Activated CD4-positive, alpha-beta T cell treated with anti-CD3 and anti-CD28 coated beads for 1 hour (primary cell): ENCODE results near the gene PDE4B.

Experiments used
- DNase-seq: peaks from one replicate; pipeline ENCODE4 v3.0.0-alpha.2; 2020

Gene PDE4B

GRCh38 chr1:66208632-66209031 is 415.9 kb downstream of the PDE4B start:
- DNase-seq = no peak

- no peak for DNase-seq
Observed at GRCh38 chr1:66210635-66211244, 418.0 kb downstream of the PDE4B start.

GRCh38 chr1:66211521-66211920 is 418.8 kb downstream of the PDE4B start:
- no peak for DNase-seq

GRCh38 chr1:66213491-66213890 is 420.8 kb downstream of the PDE4B start:
- DNase-seq = no peak

GRCh38 chr1:66214901-66215300 is 422.2 kb downstream of the PDE4B start:
- no peak for DNase-seq

- DNase-seq = no peak
Observed at GRCh38 chr1:66217021-66217420, 424.3 kb downstream of the PDE4B start.

- no peak for DNase-seq
Observed at GRCh38 chr1:66217561-66217960, 424.9 kb downstream of the PDE4B start.

- no peak for DNase-seq
Observed at GRCh38 chr1:66220477-66220876, 427.8 kb downstream of the PDE4B start.

GRCh38 chr1:66223681-66224080 is 431.0 kb downstream of the PDE4B start:
- DNase-seq = no peak

- DNase-seq = no peak
Observed at GRCh38 chr1:66226985-66227384, 434.3 kb downstream of the PDE4B start.

- no peak for DNase-seq
Observed at GRCh38 chr1:66227966-66228365, 435.3 kb downstream of the PDE4B start.

- DNase-seq = no peak
Observed at GRCh38 chr1:66231217-66231616, 438.5 kb downstream of the PDE4B start.

- no peak for DNase-seq
Observed at GRCh38 chr1:66231681-66232463, 439.2 kb downstream of the PDE4B start.

GRCh38 chr1:66237042-66237441 is 444.3 kb downstream of the PDE4B start:
- DNase-seq = no peak

GRCh38 chr1:66237722-66238479 is 445.2 kb downstream of the PDE4B start:
- DNase-seq = no peak

GRCh38 chr1:66239834-66240233 is 447.1 kb downstream of the PDE4B start:
- DNase-seq = no peak

- DNase-seq = no peak
Observed at GRCh38 chr1:66240491-66241484, 448.1 kb downstream of the PDE4B start.

- peak; percentile 62 for DNase-seq
Observed at GRCh38 chr1:66242646-66243547, 450.2 kb downstream of the PDE4B start.

GRCh38 chr1:66243548-66244130 is 450.9 kb downstream of the PDE4B start:
- DNase-seq = no peak

GRCh38 chr1:66244429-66244828 is 451.7 kb downstream of the PDE4B start:
- DNase-seq = no peak

- DNase-seq = no peak
Observed at GRCh38 chr1:66245691-66246090, 453.0 kb downstream of the PDE4B start.
